ENCODE data around the gene MTHFD2.

GRCh38 chr2:74221091-74221490 is 22.7 kb downstream of the MTHFD2 start:
- TF ChIP-seq CTCF (conservative IDR thresholded peaks at IDR 0.05 in 1 of 2, IDR thresholded peaks at IDR 0.05 in 1 of 2; ENCODE audit: extremely low read depth in 1 of 2, insufficient read depth in 1 of 2, low read depth in 1 of 2, low read length in 2 of 2) (no peak), EZH2 (IDR thresholded peaks at IDR 0.05; ENCODE audit: borderline replicate concordance, low read length) (no peak)

Measured in mammary epithelial cell (primary cell).